Upper lobe of left lung (tissue), 4 donors: ENCODE measurements around the gene BBS4.
"Not testable (repeated sequence)": the region's sequence is repeated elsewhere in the genome, so short reads cannot be mapped to it uniquely, and the experiment has no call there.

Source experiments
- EP300 ChIP-seq, 4 donors: sonication (generic); formaldehyde crosslinking; IDR thresholded peaks; one replicate each; pipeline ENCODE4 v1.5.1; 2017; ENCODE audit warnings: antibody characterized with exemption in 4 of 4, control low read depth in 2 of 4
- POLR2AphosphoS5 ChIP-seq, 2 donors: sonication (generic); formaldehyde crosslinking; IDR thresholded peaks; one replicate each; pipeline ENCODE4 v1.5.1; 2017; ENCODE audit warnings: antibody characterized with exemption in 2 of 2
- TF ChIP-seq, protein P1 (sequence below), 6 experiments: fragments of 450-650 bp in 4 of 6; fragments of 200-600 bp in 2 of 6; sonication (generic) in 2 of 6; IDR thresholded peaks; one replicate each; pipeline ENCODE4 v1.5.1; 2016 to 2019; ENCODE audit warnings: antibody characterized with exemption in 6 of 6

DNA sequence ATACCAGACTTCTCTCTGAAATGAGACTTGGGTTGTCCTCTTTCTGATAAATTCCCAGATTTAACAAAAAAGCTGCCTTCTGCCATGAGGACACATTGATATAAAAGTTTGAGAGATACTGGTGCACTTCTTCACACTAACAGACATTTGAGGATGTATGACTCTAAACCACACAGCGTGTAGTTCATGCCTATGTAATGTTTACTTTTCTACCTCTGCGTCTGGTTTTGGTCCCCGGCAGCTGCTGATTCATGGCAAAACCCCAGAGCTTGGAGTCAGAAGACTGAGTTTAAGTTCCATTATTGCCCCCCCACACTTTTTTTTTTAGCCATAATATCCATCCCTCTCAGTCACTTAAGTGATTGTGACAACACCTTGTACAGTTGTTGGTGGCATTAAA is 30.0 kb upstream of the BBS4 start:
- TF ChIP-seq, protein P1, sequence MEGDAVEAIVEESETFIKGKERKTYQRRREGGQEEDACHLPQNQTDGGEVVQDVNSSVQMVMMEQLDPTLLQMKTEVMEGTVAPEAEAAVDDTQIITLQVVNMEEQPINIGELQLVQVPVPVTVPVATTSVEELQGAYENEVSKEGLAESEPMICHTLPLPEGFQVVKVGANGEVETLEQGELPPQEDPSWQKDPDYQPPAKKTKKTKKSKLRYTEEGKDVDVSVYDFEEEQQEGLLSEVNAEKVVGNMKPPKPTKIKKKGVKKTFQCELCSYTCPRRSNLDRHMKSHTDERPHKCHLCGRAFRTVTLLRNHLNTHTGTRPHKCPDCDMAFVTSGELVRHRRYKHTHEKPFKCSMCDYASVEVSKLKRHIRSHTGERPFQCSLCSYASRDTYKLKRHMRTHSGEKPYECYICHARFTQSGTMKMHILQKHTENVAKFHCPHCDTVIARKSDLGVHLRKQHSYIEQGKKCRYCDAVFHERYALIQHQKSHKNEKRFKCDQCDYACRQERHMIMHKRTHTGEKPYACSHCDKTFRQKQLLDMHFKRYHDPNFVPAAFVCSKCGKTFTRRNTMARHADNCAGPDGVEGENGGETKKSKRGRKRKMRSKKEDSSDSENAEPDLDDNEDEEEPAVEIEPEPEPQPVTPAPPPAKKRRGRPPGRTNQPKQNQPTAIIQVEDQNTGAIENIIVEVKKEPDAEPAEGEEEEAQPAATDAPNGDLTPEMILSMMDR (IDR thresholded peaks at IDR 0.05): not testable (repeated sequence)
- TF ChIP-seq EP300, POLR2AphosphoS5 (IDR thresholded peaks at IDR 0.05): not testable (repeated sequence)
